HTERT RPE-1 (cell line): ENCODE measurements around the gene PLEKHA5.
"Not testable (repeated sequence)": the region's sequence is repeated elsewhere in the genome, so short reads cannot be mapped to it uniquely, and the experiment has no call there.

Experiments used
- in situ Hi-C: fragments of 300-500 bp; cut with MboI; formaldehyde crosslinking; loops from 4 replicates; pipeline ENCODE4 v1.14.3; 2020; ENCODE audit warnings: low sequenced_read_pairs

The PLEKHA5 gene

DNA sequence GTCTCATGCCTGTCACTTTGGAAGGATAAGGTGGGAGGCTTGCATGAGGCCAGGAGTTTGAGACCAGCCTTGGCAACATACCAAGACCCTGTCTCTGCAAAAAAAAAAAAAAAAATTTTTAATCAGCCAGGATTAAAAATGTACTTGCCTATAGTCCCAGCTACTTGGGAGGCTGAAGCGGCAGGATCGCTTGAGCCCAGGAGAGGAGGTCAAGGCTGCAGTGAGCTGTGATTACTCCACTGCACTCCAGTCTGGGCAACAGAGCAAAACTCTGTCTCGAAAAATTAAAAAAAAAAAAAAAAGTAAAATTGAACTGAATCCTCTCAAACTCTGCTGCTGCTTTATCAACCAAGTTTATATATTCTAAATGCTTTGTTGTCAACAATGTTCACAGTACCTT is 181.6 kb downstream of the PLEKHA5 start:
- in situ Hi-C loops, result no loop called here

DNA sequence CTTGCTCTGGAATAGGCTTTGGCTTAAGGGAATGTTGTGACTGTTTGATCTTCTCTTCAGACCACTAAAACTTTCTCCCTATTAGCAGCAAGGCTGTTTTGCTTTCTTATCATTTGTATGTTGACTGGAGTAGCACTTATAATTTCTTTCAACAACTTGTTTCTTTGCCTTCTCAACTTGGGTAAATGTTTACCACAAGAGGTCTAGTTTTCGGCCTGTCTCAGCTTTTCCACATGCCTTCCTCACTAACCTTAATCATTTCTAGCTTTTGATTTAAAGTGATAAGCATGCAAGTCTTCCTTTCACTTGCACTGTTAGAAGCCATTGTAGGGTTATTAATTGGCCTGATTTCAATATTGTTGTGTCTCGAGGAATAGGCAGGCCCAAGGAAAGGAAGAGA is 183.1 kb downstream of the PLEKHA5 start:
- in situ Hi-C loops, result no loop called here

DNA sequence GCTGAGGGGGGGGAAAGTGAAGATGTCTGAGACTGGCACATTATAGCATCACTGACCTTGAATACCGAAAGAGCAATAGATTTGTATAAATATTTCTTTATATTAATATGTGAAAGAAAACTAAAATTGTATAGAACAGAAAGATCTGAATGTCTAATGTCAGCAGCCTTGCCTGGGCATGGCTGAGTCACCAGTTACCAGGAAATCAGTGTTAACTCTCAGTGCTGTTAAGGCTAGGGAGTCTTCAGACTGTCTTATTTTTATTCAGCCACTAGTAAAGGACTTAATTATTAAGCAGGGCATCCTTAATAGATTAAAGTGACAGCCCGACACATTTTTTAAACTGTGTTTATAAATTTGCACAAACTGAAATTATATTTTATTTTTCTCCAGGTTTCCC is 186.9 kb downstream of the PLEKHA5 start:
- in situ Hi-C loops, result no loop called here

GRCh38 chr12:19322376-19322775 is 192.8 kb downstream of the PLEKHA5 start:
- in situ Hi-C loops, result no loop called here

DNA sequence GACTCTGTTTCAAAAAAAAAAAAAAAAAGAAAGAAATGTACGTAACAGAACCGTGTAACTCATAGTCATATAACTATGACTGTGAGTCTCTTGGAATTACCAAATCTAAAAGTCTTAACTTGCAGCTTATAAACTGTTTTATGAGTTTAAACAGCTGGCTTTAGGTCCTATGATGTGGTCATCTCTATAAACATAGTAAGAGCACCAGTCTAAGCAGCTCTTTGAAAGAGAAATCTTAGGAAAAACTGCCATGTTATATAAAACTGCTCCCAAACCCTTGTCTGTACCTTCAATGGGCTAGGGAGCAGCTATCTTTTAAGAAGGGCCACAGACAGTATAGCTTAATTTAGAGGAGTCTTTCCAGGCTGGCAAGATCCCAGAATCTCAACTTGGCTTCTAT is 194.3 kb downstream of the PLEKHA5 start:
- in situ Hi-C loops, result no loop called here

GRCh38 chr12:19326102-19326501 is 196.6 kb downstream of the PLEKHA5 start:
- in situ Hi-C loops, result no loop called here

GRCh38 chr12:19332196-19332595 is 202.7 kb downstream of the PLEKHA5 start:
- in situ Hi-C loops, result no loop called here

DNA sequence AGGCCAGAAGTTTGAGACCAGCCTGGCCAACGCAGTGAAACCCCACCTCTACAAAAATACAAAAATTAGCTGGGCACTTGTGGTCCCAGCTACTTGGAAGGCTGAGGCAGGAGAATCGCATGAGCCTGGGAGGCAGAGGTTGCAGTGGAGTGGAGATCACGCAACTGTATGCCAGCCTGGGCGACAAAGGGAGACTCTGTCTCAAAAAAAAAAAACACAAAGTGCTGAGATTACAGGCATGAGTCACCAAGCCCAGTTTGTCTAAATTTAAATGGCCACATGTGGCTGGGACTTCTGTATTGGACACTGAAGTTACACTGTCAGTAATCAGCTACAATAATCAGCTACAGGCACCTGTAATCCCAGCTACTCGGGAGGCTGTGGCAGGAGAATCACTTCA is 208.9 kb downstream of the PLEKHA5 start:
- in situ Hi-C loops, result no loop called here

GRCh38 chr12:19350850-19351249 is 221.3 kb downstream of the PLEKHA5 start:
- in situ Hi-C loops, result not testable (repeated sequence)

DNA sequence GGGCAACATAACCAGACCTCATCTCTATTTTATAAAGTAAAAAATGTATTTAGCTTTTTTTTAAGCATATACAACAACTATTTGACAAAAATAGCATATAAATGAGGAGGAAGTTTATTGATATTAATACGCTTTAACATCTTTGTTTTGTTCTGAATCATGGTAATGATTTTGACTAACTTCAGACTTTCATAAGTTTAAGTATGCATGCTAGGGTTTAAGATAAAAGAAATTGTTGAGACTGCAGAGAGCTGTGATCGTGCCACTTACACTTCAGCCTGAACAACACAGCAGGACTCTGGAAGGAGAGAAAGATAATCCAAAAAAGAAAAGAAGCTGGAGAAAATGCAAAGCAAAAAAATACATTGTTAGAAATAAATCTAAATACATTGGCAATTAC is 221.8 kb downstream of the PLEKHA5 start:
- in situ Hi-C loops, result no loop called here

DNA sequence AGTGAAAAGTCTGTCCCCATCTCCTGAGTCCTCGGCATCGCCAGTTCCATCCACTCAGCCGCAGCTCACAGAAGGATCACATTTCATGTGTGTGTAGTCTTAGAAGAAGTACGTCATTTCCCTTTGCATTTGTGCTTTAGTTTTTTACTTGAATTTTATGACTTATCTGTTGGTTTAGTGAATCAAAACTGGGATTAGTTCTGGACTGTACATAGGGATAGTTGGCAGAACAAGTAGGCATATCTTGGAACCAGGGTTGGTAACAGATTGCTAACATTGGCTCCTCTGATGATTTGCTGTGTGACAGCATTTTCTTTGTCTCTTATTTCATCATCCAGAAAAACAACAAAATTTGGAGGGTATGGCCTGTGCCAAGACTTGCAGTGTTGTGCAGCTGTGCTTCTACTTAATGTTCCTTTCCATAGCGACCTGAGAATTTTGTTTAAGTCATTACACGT is 240.2 kb downstream of the PLEKHA5 start:
- in situ Hi-C loops, result no loop called here

- in situ Hi-C loops, result no loop called here
These were observed 244.1 kb downstream of the PLEKHA5 start for GRCh38 chr12:19373586-19373985.

- in situ Hi-C loops, result no loop called here
These were observed 246.4 kb downstream of the PLEKHA5 start for GRCh38 chr12:19375888-19376287.

DNA sequence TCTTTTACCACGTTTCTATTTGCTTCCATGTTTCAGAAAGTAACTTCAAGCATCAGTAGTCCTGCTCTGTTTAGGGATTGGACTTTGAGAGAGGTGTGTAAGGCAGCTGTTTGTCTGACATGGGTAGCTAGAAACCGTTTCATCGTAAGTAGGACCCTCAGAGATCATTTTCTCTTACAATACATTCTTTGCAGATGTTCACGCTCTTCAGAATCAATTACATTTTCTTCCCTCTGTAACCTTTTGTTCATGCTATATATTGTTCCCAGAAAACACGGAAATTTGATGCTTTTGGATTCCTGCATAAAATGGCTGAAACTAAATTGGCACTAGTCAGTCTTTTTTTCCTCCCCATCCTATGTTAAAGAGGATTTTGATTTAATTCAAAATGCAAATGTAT is 247.2 kb downstream of the PLEKHA5 start:
- in situ Hi-C loops, result no loop called here

DNA sequence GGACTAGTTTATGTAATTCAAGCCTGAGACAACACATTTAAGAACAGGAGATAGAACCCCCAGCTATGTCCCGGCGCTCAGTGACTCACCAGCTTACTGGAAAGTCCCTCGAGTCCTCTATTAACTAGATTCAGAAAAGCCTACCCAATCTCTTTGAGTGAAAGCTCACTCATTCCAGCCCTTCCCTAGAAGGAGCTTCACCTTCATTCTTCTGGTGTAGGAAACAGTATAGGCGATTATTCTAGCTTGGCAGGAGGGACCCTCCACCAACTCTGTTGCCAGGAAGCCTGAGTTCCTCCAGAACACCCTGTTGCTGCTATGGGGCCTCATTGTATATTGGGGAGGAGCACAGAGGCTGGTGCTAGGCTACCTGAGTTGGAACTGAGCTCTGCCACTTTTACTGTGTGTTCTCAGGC is 252.6 kb downstream of the PLEKHA5 start:
- in situ Hi-C loops, result no loop called here

DNA sequence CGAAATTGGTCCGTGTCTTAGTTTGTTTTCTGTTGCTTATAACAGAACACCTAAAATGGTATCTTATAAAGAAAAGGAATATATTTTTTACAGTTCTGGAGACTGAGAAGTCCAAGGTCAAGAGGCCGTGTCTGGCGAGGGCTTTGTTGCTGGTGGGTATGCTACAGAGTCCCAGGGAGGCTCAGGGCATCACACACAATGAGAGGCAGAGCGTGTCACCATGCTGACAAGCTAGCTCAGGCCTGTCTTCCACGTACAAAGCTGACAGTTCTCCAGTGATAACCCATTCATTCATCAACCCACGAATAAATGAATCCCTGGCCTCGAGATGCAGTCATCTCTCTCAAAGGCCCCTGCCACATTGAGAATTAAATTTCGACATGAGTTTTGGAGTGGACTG is 253.0 kb downstream of the PLEKHA5 start:
- in situ Hi-C loops, result no loop called here

DNA sequence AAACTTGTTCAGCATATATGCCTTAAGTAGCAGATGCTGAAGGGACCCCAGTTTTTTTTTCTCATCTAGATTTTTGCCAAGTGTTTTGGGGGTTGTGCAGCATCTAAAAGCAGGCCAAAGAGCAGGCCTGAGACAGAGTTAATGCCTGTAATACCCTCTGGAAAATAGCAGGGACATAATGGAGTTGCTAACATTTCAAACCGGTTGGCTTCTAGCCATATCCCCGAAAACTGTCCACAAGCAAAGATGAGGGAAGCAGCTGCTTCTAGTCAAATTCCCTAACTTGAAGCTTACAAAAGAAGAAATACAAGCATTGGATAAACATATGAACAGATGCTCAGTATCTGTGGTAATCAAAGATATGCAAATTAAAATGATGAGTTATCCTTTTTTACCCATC is 257.6 kb downstream of the PLEKHA5 start:
- in situ Hi-C loops, result no loop called here

GRCh38 chr12:19388131-19388549 is 258.6 kb downstream of the PLEKHA5 start:
- in situ Hi-C loops, result no loop called here

DNA sequence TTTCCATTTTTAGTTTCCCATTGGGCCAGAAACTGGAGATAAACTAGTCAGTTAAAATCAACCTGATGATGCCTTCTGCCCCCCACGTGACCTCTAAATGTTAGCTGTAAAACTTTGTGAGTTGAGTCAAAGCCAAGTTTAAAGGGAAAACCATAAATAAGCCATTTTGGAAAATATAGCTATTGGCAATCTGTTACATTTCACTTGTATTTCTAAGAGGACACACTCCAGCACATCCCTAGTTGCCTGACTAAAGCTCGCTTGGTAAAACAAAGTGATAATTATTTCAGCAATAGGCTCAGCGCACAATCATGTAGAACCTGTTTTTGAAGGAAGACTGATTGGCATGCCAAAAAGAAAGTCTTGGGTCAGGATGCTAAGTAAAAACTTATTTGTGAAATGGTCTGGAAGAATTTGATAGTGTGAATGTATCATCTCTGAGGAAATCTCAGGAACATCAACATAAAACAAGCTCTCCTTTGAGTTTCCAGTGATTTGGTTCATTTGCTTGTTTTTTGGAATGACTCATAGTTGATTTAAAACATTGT is 260.6 kb downstream of the PLEKHA5 start:
- in situ Hi-C loops, result no loop called here

- in situ Hi-C loops, result not testable (repeated sequence)
These were observed 263.1 kb downstream of the PLEKHA5 start for GRCh38 chr12:19392644-19393043.

- in situ Hi-C loops, result no loop called here
These were observed 264.9 kb downstream of the PLEKHA5 start for GRCh38 chr12:19394385-19394784.

- in situ Hi-C loops, result no loop called here
These were observed 268.0 kb downstream of the PLEKHA5 start for GRCh38 chr12:19397534-19397933.
